Middle frontal gyrus (tissue), 1 donor: ENCODE results near the gene DNAH12.

Experiments
- DNase-seq: peaks from one replicate; pipeline ENCODE4 v3.0.0-alpha.2; 2015; ENCODE audit warnings: low spot score; ENCODE audit errors: extremely low spot score

DNAH12 gene, protein sequence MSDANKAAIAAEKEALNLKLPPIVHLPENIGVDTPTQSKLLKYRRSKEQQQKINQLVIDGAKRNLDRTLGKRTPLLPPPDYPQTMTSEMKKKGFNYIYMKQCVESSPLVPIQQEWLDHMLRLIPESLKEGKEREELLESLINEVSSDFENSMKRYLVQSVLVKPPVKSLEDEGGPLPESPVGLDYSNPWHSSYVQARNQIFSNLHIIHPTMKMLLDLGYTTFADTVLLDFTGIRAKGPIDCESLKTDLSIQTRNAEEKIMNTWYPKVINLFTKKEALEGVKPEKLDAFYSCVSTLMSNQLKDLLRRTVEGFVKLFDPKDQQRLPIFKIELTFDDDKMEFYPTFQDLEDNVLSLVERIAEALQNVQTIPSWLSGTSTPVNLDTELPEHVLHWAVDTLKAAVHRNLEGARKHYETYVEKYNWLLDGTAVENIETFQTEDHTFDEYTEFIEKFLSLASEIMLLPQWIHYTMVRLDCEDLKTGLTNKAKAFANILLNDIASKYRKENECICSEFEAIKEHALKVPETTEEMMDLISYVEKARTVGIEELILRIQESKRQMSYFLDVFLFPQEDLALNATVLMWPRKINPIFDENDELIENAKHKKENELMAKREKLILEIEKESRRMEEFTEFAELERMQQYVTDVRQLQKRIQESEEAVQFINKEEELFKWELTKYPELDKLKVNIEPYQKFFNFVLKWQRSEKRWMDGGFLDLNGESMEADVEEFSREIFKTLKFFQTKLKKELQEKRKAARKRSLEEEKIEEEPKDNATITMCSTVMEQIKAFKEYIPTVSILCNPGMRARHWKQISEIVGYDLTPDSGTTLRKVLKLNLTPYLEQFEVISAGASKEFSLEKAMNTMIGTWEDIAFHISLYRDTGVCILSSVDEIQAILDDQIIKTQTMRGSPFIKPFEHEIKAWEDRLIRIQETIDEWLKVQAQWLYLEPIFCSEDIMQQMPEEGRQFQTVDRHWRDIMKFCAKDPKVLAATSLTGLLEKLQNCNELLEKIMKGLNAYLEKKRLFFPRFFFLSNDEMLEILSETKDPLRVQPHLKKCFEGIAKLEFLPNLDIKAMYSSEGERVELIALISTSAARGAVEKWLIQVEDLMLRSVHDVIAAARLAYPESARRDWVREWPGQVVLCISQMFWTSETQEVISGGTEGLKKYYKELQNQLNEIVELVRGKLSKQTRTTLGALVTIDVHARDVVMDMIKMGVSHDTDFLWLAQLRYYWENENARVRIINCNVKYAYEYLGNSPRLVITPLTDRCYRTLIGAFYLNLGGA (N-terminal part only)

GRCh38 chr3:57544181-57545125 is at the start of gene DNAH12:
DNAH12 (minus strand) TSS chr3:57544344; CDS start chr3:57542870, 1,474 bp downstream.
- no peak for DNase-seq

- DNase-seq: no peak
These were observed 48.2 kb upstream of the DNAH12 start for GRCh38 chr3:57592306-57592705.

DNA sequence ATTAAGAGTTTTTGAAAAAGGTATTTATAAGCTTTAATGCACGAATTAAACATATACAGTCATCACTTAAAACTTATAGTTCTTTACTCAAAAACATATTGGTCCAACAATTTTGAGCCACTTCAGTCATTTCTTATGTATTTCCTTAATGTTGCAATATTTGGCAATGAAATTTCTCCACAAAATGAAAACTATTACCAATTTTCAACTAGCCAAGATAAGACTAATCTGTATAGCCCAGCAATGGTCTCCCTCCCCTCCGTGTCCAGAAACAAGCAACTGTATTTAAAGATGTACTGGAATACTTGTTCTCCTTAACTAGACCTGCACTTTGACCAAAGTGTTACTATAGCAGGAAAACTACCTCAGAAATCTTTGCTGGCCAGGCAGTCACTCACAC is 43.8 kb upstream of the DNAH12 start:
- DNase-seq: no peak

- DNase-seq: no peak
These were observed 42.6 kb upstream of the DNAH12 start for GRCh38 chr3:57586778-57587177.

DNA sequence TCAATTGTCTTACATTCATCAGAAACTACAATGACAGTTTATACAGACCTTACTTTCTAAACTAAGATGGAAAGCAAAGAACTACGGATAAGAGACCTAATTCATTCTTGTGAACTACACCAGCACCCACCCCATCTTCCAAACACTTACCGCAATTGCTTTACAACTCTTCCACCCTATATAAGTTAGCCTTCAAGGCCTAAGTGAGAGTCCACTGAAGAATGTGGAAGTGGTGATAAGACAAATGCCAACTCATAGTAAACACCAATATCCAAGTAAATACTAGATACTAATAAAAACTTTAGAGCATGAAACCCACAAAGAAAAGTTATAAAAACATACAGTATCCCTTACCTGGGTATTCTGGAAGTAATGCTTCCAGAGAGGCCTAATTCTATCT is 39.4 kb upstream of the DNAH12 start:
- no peak for DNase-seq

DNA sequence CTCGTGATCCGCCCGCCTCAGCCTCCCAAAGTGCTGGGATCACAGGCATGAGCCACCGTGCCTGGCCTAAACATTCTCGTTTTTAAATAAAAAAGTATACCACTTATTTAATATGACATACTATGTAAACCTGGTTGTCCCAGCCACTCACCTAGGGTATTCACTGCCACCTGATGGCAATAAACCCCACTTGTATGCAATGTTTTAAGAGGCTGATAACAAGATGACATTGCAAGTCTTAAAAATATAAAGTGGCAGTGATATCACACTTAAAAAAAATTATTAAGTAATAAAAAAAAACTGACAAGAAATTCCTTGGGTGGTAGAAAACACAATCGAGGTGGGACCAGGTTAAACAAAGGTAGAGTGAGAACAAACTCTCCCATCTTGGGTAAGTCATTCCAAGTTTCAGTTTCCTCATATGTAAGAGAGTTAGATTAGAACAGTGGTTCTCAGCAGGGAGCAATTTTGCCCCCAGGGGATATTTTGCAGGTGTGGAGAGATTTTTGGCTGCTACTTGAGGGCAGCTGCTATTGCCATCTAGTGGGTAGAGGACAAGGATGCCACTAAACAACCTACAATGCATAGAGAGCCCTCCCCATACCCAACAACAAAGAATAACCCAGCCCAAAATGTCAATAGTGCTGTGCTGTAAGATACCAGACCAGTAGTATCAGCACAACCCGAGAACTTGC is 38.5 kb upstream of the DNAH12 start:
- DNase-seq: no peak

- no peak for DNase-seq
These were observed 33.7 kb upstream of the DNAH12 start for GRCh38 chr3:57577801-57578200.

DNA sequence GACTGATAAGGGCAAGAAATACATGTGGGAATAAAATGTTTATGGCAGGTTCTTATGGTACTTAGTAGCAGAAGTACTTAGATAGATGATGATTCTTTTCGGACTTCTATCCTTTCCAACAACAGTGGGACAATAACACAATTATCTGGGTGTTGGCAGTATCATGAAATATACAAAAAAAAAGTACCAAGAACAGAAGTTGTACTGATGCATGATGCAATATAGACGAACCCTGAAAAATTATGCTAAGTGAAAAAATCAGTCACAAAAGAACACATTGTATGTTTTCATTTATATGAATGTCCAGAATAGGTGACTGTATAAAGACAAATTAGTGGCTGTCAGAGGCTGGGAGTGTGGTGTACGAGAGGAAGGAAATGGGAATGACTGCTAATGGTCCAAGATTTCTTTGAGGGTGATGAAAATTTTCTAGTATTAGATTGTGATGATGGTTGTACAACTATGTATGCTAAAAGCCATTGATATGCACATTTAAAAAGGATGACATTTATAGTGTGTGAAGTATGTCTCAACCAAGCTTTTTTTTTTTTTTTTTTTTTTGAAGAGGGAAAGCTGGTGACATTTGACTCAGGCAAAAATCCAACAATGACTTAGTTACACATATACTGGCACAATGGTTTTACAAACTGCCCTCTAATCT is 32.0 kb upstream of the DNAH12 start:
- no peak for DNase-seq

- no peak for DNase-seq
These were observed 28.0 kb upstream of the DNAH12 start for GRCh38 chr3:57572096-57572495.

GRCh38 chr3:57570878-57571277 is 26.7 kb upstream of the DNAH12 start:
- DNase-seq: no peak

GRCh38 chr3:57569859-57570450 is 25.8 kb upstream of the DNAH12 start:
- no peak for DNase-seq

DNA sequence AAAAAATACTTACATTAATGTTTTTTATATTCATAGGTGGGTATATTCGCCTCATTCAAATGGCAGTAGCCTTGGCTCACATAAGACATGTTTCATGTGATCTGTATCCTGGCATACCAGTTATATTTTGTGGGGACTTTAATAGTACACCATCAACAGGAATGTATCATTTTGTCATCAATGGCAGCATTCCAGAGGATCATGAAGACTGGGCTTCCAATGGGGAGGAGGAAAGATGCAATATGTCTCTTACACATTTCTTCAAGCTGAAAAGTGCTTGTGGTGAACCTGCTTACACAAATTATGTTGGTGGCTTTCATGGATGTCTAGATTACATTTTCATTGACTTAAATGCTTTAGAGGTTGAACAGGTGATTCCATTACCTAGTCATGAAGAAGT is 15.4 kb upstream of the DNAH12 start:
- DNase-seq: no peak

GRCh38 chr3:57557085-57557537 is 13.0 kb upstream of the DNAH12 start:
- DNase-seq: no peak

DNA sequence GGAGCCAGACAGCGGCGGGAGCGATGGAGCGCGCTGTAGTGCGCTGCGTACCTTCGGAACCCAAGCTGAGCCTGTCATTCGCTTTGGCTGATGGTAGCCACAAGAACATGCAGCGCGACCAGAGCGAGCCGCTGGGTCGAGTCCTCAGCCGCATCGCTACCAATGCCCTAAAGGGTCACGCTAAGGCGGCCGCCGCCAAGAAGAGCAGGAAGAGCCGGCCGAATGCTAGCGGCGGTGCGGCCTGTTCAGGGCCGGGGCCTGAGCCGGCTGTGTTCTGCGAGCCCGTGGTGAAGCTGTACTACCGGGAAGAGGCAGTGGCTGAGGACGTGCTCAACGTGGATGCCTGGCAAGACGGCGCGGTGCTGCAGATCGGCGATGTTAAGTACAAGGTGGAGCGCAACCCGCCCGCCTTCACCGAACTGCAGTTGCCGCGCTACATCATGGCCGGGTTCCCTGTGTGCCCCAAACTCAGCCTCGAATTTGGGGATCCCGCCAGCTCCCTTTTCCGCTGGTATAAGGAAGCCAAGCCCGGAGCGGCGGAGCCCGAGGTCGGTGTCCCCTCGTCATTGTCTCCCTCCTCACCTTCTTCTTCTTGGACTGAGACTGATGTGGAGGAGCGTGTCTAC is 12.4 kb upstream of the DNAH12 start:
- DNase-seq: no peak

DNA sequence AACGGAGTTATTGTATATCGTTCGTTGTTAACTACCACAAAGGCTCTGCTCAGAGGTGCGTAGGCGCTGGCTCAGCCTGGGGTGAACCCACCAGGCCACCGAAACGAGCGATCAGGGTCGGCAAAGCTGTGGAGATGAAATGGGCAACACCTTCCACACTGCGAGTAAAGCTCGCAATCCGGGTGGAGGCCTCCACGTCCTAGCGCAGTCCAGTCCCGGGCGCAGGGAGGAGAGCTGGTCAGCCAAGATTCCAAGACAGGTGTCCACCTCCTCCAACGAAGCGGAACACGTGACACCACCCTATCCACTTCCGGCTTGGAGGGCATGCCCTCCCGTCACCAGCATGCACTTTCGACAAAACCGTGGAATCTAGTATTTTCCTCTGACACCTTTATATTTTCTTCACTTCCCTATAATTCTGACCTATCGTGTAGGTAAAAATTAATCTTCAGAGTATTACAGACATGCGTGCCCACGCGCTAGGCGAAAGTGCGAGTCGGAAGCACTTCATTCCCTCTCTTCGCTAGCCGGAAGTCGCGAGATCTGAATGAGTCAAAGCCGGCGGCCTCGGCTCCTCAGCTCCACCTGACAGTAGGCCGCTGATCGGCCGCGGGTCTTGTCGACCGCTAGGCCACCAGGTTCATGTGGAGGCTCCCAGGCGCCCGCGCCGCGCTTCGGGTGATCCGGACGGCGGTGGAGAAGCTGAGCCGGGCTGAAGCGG is 11.8 kb upstream of the DNAH12 start, which contains the start of gene PDE12:
Gene PDE12 (plus strand): TSS at position 537 of the 721 bp plus-strand sequence. CDS start 106 bp downstream, at position 643.
- DNase-seq: peak; percentile 87

GRCh38 chr3:57555306-57555705 is 11.2 kb upstream of the DNAH12 start:
- no peak for DNase-seq

DNA sequence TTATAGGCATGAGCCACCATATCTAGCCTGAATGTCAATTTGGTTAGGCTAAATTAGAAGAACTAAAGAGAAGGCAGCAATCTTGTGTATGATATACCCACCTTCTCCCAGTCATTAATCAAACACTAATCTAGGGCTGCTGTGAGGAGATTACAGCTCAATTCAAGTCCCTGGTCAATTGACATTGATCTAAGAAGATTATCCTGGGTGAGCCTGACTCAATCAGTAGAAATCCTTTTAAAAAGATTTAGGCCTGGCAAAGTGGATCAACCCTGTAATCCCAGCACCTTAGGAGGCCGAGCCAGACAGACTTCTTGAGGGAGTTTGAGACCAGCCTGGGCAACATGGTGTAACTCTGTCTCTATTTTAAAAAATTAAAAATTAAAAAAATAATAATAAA is 2.5 kb upstream of the DNAH12 start:
- DNase-seq: no peak
